CD4-positive, alpha-beta T cell (primary cell): Measurements from ENCODE around the gene KPNA6. TPM values are rescaled to one million over a fixed set of nuclear protein-coding genes. Genes with fewer than 3 reads are reported as not detected.
A peak's percentile ranks its signal among the peaks of the same experiment; 100 is the strongest.
"Not testable (repeated sequence)": the region's sequence is repeated elsewhere in the genome, so short reads cannot be mapped to it uniquely, and the experiment has no call there.

ENCODE experiments used
- ATAC-seq: fragments of 200-7000 bp; cut with Tn5 transposase; one replicate; pipeline ENCODE4 v1.10.0; 2022; ENCODE audit warnings: mild to moderate bottlenecking; ENCODE audit not compliant: poor library complexity
- CTCF ChIA-PET: fragments of 350-600 bp; sonication (Branson Sonifier 250); formaldehyde crosslinking; loops from one replicate; lab custom pipeline; 2021; ENCODE audit warnings: antibody characterized with exemption, inconsistent platforms; lab: Charles Lee
- POLR2A ChIA-PET: fragments of 350-600 bp; sonication (Branson Sonifier 250); formaldehyde crosslinking; loops from one replicate; lab custom pipeline; 2021; ENCODE audit warnings: antibody characterized with exemption, inconsistent platforms; lab: Charles Lee
- DNase-seq, 14 experiments: peaks; one replicate each; pipeline ENCODE4 v3.0.0-alpha.2; 2013 to 2020; ENCODE audit warnings: mixed read lengths in 2 of 14
- H3K27ac ChIP-seq, 2 donors: one replicate each; pipeline versions ENCODE4 v1.5.1 to v1.7.0; 2013; ENCODE audit warnings: low read length in 2 of 2, low read depth in 1 of 2, mild to moderate bottlenecking in 1 of 2
- H3K27me3 ChIP-seq, 2 experiments: 1 replicate in 1 of 2; 2 replicates in 1 of 2; pipeline versions ENCODE4 v1.6.1 to v1.7.0; 2013; ENCODE audit warnings: low read length in 2 of 2, control low read depth in 1 of 2, mild to moderate bottlenecking in 1 of 2, moderate library complexity in 1 of 2; ENCODE audit not compliant: insufficient read depth in 2 of 2, control insufficient read depth in 1 of 2
- H3K36me3 ChIP-seq: one replicate; pipeline ENCODE4 v1.6.1; 2013; ENCODE audit warnings: low read length, control low read depth; ENCODE audit not compliant: insufficient read depth
- H3K4me1 ChIP-seq: one replicate; pipeline ENCODE4 v1.6.1; 2013; ENCODE audit warnings: low read length, control low read depth; ENCODE audit not compliant: insufficient read depth
- H3K4me3 ChIP-seq: one replicate; pipeline ENCODE4 v1.5.1; 2013; ENCODE audit warnings: mild to moderate bottlenecking, low read length, moderate library complexity
- H3K9me3 ChIP-seq, 2 experiments: 1 replicate in 1 of 2; 2 replicates in 1 of 2; pipeline versions ENCODE4 v1.6.1 to v1.7.0; 2013; ENCODE audit warnings: low read length in 2 of 2, mild to moderate bottlenecking in 2 of 2, control low read depth in 1 of 2, moderate library complexity in 1 of 2; ENCODE audit not compliant: control insufficient read depth in 1 of 2, insufficient read depth in 1 of 2
- H3K27ac Mint-ChIP-seq: one replicate; pipeline ENCODE4 v1.8.0; 2020; ENCODE audit warnings: mixed read lengths
- H3K27me3 Mint-ChIP-seq: one replicate; pipeline ENCODE4 v1.8.0; 2021; ENCODE audit warnings: mixed read lengths
- H3K36me3 Mint-ChIP-seq: one replicate; pipeline ENCODE4 v1.8.0; 2021; ENCODE audit warnings: low read depth, mixed read lengths
- H3K4me1 Mint-ChIP-seq: one replicate; pipeline ENCODE4 v1.8.0; 2021; ENCODE audit warnings: low read depth, mixed read lengths
- H3K4me3 Mint-ChIP-seq: one replicate; pipeline ENCODE4 v1.8.0; 2020; ENCODE audit warnings: mild to moderate bottlenecking, mixed read lengths
- H3K9me3 Mint-ChIP-seq: one replicate; pipeline ENCODE4 v1.8.0; 2020; ENCODE audit warnings: mixed read lengths
- CTCF ChIP-seq: fragments of 200-600 bp; IDR thresholded peaks from one replicate; pipeline ENCODE4 v1.8.0; 2022; ENCODE audit warnings: antibody characterized with exemption, mild to moderate bottlenecking
- intact Hi-C, 2 experiments: fragments of 100-400 bp; cut with DNase I in 1 of 2; cut with micrococcal nuclease in 1 of 2; formaldehyde crosslinking; loops; one replicate each; pipeline versions ENCODE4 v1.15.1 to v1.9.0; 2023 to 2025; cut with DNase I, micrococcal nuclease
- total RNA-seq, 174 experiments: library from RNA in 2 of 174; stranded (reverse) in 2 of 174; gene quantifications; one replicate each; pipeline ENCODE4 v1.2.3 and lab custom pipeline; 2021 to 2026

KPNA6 gene
- total RNA-seq, 2 experiments from 2014 or later = 47.1 to 47.8 TPM

GRCh38 chr1:32112806-32113375 is 5.0 kb downstream of the KPNA6 start:
- intact Hi-C loops = no loop called here
- peaks cover 14% of the 10 kb centered on the region for H3K36me3 ChIP-seq
- H3K27me3 ChIP-seq = no peaks in the 10 kb centered on the region
- ChIA-PET POLR2A (interaction anchor here (0.7 to 1.6 kb wide), 8 partner anchors 8 to 173 kb away, joined by 3 to 8 read pairs (median 4); partner anchors contain the start of genes CCDC28B, TMEM39B and TXLNA), CTCF (no interaction called here)
- H3K27me3 Mint-ChIP-seq = no peaks in the 10 kb centered on the region
- no peak for TF ChIP-seq CTCF
- H3K4me3 ChIP-seq = no peak overlapping the region
- H3K9me3 ChIP-seq = no peaks in the 10 kb centered on the region
- peak overlapping the region; percentile 77 for H3K27ac Mint-ChIP-seq
- DNase-seq (peak in 4 of 14 experiments; percentile 13 to 41 (median 26)), ATAC-seq (peak; percentile 5)
- peaks cover 81% of the 10 kb centered on the region for H3K4me1 Mint-ChIP-seq
- H3K4me1 ChIP-seq = peaks cover 74% of the 10 kb centered on the region
- no peak overlapping the region for H3K27ac ChIP-seq
- peaks cover 37% of the 10 kb centered on the region for H3K36me3 Mint-ChIP-seq
- no peaks in the 10 kb centered on the region for H3K9me3 Mint-ChIP-seq
- H3K4me3 Mint-ChIP-seq = peak overlapping the region; percentile 9

GRCh38 chr1:32113436-32113835 is 5.6 kb downstream of the KPNA6 start:
- H3K27ac ChIP-seq, H3K9me3 ChIP-seq, DNase-seq, H3K27me3 ChIP-seq, H3K4me3 Mint-ChIP-seq, intact Hi-C loops, ATAC-seq, H3K4me3 ChIP-seq, H3K27me3 Mint-ChIP-seq, H3K9me3 Mint-ChIP-seq, CTCF ChIA-PET: not testable (repeated sequence)
- POLR2A ChIA-PET = interaction anchor here (0.7 to 1.3 kb wide), 2 partner anchors 16 to 100 kb away, joined by 4 read pairs; no protein-coding TSS in a partner anchor
- Mint-ChIP-seq H3K4me1 (peaks cover 83% of the 10 kb centered on the region), H3K27ac (peak overlapping the region; percentile 77), H3K36me3 (peaks cover 31% of the 10 kb centered on the region)
- Histone ChIP-seq H3K36me3 (peaks cover 14% of the 10 kb centered on the region), H3K4me1 (peaks cover 76% of the 10 kb centered on the region)

- intact Hi-C loops = no loop called here
- Mint-ChIP-seq H3K4me3 (peak overlapping the region; percentile 34), H3K9me3 (no peaks in the 10 kb centered on the region), H3K27me3 (no peaks in the 10 kb centered on the region), H3K27ac (no peak overlapping the region), H3K4me1 (peaks cover 74% of the 10 kb centered on the region), H3K36me3 (peaks cover 24% of the 10 kb centered on the region)
- Histone ChIP-seq H3K4me1 (peaks cover 73% of the 10 kb centered on the region), H3K9me3 (no peaks in the 10 kb centered on the region), H3K27ac (no peak overlapping the region), H3K27me3 (no peaks in the 10 kb centered on the region), H3K4me3 (no peak overlapping the region), H3K36me3 (peaks cover 14% of the 10 kb centered on the region)
- no peak for DNase-seq
- POLR2A ChIA-PET = interaction anchor here (0.6 to 0.7 kb wide), 2 partner anchors 20 to 26 kb away, joined by 3 read pairs; no protein-coding TSS in a partner anchor
- CTCF ChIA-PET = no interaction called here
- no peak for ATAC-seq
- TF ChIP-seq CTCF = no peak
Observed at GRCh38 chr1:32114420-32114819, 6.6 kb downstream of the KPNA6 start.
